DMS53 treated with DMSO at 0.1 percent for 48 hours (cell line): ENCODE measurements around the gene PCMT1.
"Not testable (repeated sequence)": the region's sequence is repeated elsewhere in the genome, so short reads cannot be mapped to it uniquely, and the experiment has no call there.

Source experiments
- DNase-seq: peaks from one replicate; lab custom pipeline; 2025; ENCODE audit not compliant: unreplicated experiment; lab: John Stamatoyannopoulos, UW

The PCMT1 gene

GRCh38 chr6:149749082-149749593 is 403 bp upstream of the PCMT1 start:
- not testable (repeated sequence) for DNase-seq

DNA sequence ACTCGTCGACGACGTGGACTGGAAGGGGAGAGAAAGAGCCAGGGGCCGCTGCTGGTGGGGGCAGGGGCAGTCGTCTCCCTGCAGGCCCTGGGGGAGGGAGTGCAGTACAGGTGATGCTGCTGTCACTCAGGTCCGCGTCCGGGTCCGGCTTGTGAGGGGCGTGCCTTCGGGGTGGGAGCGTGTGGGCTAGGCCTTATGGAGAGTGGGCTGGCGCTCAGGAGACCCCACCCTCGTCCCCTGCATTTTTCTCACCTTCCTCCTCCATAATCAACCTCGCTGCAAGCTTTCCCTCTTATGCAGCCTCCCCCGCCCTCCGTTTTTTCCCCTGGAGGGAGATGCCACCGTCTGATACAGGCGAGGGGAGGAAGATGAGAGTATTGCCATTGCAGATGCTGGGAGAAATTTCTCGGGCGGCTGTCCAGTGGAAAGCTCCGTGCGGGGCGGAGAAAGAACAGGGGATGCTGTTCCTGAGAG is 632 bp downstream of the PCMT1 start:
- no peak for DNase-seq

DNA sequence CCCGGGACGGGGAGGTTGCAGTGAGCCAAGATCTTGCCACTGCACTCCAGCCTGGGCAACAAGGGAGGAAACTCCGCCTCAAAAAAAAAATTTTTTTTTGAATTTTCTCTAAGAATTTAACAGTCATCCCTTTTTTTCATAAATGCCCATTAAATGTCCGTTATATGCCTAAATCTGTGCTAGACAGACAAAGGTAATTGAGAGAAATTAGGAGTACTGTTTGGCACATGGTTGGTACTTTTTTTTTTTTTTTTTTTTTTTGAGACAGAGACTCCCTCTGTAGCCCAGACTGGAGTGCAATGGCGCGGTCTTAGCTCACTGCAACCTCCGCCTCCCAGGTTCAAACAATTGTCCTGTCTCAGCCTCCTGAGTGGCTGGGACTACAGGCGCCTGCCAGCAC is 1.7 kb downstream of the PCMT1 start:
- no peak for DNase-seq

DNA sequence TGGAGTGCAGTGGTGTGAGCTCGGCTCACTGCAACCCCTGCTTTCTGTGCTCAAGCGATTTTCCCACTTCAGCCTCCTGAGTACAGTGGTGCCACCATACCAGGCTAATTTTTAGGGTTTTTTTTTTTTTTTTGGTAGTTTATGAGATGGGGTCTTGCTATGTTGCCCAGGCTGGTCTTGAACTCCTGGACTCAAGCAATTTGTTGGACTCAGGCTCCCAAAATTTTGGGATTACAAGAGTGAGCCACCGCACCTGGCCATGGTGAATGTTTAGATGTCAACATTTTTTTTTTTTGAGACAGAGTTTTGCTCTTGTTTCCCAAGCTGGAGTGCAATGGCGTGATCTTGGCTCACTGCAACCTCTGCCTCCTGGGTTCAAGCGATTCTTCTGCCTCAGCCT is 2.4 kb downstream of the PCMT1 start:
- DNase-seq: not testable (repeated sequence)

DNA sequence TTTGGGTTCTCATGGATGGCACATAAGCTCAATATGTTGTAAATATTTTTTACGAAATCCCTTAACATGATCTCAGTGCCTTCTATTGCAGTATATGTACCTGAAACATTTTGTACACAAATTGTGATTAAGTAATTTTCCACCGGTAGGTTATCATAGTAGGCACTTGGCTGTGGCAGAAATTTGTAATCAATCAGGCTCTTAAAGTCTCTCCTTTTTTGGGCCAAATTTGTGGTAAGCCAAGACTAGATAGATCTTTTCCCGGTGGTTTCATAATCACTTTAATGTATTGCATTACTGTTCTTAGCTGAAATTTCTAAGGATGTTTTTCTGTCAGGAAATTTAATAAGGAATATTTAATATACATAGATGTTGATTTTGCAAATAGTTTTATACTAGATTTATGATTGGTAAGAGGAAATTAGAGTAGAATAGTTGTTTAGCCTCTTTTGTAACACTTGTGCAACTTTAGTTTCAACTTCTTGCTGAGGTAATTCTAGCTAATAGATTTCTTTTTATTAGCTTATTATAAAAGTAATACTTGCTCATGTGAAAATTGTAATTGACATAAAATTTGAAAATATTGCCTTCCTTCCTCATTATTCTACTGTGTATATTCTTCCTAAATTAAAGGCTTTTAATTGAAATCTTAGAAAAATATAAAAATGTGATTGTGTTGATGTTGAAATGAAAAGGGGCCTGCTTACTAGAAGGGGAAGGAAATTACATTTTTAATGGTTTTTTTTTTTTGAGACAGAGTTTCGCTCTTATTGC is 3.2 kb downstream of the PCMT1 start:
- no peak for DNase-seq

GRCh38 chr6:149753374-149753637 is 3.8 kb downstream of the PCMT1 start:
- not testable (repeated sequence) for DNase-seq

DNA sequence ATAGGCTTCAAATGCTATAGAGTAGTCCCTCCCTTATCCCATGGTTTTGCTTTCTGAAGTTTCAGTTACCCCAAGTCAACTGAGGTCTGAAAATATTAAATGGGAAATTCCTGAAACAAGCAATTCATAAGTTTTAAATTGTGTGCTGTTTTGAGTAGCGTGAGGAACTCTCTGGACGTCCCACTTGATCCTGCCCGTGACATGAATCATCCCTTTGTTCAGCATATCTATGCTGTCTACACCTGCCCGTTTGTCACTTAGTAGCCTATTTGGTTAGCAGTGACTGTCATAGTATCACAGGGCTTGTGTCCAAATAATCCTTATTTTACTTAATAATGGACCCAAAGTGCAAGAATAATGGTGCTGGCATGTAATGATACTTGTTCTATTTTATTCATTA is 5.0 kb downstream of the PCMT1 start:
- no peak for DNase-seq

DNA sequence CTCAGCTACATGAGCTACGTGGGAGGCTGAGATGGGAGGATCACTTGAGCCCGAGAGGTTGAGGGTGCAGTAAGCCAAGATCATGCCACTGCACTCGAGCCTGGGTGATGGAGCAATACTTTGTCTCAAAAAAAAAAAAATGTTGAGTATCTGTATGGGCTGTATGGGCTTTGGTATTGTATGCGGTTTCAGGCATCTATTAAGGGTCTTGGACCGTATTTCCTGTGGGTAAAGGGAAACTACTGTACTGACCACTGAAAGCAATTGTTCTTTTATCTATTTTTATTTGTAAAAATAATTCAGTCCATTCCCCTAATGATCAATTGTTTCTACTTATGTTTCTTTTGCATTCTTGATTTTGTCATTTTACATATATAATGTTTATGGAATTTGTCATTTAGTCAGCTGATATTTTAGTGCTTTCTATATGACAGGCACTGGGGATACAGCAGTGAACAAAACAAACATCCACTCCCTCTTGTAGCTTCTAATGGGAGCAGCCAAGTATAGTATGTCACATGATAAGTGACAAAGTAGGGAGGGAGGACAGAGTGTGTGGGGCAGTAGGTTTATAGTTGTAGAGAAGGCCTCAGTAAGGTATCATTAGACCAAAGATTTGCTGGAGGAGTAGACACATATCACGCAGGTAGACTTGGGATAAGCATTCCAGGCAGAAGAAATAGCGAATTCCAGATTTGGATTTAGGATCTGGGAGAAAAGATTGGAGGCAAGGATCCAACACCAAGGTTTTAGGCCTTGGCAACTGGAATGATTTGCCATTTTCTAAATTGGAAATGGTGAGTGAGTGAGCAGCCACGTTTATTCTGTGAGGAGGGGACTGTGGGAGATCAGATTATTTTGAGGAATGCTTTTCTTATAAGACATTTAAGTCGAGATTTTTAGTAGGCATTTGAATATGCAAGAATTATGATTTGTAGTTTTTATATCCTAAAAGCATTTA is 6.0 kb downstream of the PCMT1 start:
- DNase-seq: no peak

DNA sequence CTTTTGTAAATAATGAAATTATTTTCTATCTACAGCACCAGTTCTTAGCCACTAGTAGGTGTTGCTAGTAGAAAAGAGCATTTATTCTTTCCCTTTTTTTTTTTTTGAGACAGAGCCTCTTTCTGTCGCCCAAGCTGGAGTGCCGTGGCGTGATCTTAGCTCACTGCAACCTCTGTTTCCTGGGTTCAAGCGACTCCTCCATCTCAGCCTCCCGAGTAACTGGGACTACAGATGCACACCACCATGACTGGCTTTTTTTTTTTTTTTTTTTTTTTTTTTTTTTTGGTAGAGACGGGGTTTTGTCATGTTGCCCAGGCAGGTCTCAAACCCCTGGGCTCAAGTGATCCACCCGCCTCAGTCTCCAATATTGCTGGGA is 6.7 kb downstream of the PCMT1 start:
- DNase-seq: no peak

- no peak for DNase-seq
These were observed 11.9 kb downstream of the PCMT1 start for GRCh38 chr6:149761438-149761837.

DNA sequence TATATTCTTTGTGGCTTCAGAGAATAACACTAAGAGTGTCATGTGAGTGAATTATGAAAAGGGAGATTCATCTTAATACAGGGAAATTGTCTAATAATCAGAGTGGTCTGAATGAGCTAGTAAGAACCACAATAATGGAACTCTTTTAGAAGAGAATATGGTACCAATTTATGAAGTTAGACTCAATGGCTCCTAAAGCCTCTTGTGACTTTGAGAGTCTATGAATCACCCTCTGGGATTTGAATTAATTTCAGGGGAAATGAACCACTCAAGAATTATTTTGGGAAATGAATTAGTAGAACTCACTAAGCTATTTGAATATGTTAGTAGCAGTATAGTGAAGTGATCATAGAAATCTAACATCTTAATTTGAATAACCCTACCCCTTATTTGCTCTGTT is 14.3 kb downstream of the PCMT1 start:
- no peak for DNase-seq

- DNase-seq: no peak
These were observed 16.7 kb downstream of the PCMT1 start for GRCh38 chr6:149766156-149766769.

- DNase-seq: no peak
These were observed 20.1 kb downstream of the PCMT1 start for GRCh38 chr6:149769676-149770075.

GRCh38 chr6:149771185-149771584 is 21.6 kb downstream of the PCMT1 start:
- DNase-seq: no peak

- DNase-seq: no peak
These were observed 22.4 kb downstream of the PCMT1 start for GRCh38 chr6:149771925-149772324.

- DNase-seq: no peak
These were observed 28.1 kb downstream of the PCMT1 start for GRCh38 chr6:149777624-149778023.

DNA sequence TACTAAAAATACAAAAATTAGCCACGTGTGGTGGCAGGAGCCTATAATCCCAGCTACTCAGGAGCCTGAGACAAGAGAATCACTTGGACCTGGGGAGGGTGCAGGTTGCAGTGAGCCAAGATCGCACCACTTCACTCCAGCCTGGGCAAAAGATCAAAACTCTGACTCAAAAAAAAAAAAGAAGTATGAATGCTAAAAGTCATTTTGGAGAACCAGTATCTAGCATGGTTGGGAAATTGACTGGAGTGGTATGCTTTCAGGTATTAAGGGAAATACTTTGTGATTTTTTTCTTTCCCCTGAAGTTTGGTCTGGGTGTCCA is 30.1 kb downstream of the PCMT1 start:
- DNase-seq: no peak

DNA sequence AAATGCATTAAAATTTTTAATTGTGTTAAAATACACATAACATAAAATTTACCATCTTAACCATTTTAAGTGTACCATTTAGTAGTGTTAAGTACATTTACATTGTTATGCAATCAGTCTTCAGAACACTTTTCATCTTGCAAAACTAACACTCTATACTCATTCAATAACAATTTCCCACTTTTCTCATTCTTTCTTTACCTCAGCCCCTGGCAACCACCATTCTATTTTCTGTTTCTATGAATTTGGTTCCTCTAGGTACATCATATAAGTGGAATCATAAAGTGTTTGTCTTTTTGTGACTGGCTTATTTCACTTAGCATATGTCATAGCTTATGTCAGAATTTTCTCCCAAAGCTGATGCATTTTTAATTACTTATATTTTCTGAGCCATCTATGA is 32.2 kb downstream of the PCMT1 start:
- no peak for DNase-seq

DNA sequence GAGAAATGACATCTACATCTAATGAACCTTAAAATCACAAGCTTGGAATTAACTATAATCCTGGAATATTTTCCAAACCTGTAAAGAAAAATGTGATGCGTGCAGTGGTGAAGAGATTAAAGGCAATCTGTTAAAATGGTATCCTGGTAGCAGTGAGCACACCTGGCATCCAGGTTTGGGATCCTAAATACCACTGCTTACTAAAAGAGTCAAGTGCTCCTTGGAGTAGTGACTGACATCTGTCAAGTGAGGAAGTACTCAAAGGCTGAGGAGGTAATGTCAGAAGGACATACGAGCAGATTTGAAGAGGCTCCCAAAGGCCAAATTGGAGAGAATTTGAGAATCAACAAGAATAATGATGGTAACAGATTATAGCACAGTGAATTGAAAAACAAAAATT is 32.8 kb downstream of the PCMT1 start:
- DNase-seq: no peak

- no peak for DNase-seq
These were observed 34.0 kb downstream of the PCMT1 start for GRCh38 chr6:149783551-149783950.

DNA sequence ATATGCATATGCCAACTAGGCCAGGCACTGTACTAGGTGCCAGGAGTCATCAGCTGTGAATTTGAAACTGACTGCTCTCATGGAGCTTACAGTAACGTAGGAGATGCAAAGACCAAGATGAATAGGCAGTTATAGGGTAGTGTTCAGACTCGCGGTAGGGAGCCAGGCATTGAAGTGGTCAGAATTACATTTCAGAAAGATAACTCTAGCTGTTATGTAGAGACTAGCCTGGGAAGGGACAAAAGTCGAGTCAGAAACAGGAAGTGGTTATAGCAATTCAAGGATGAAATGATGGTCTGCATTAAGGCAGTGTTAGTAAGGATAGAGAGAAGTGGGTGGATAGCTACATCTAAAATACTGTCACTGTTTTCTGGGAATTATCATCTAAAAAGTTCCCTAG is 56.6 kb downstream of the PCMT1 start:
- no peak for DNase-seq

GRCh38 chr6:149809798-149810197 is 60.3 kb downstream of the PCMT1 start:
- no peak for DNase-seq
